Natural killer cell (primary cell): ENCODE data around the gene LARP4B. TPM values are rescaled to one million over a fixed set of nuclear protein-coding genes. Genes with fewer than 3 reads are reported as not detected.

Experiments used
- ATAC-seq, 3 donors: fragments of 150-1000 bp in 2 of 3; fragments of 200-7000 bp in 1 of 3; cut with Tn5 transposase; 1 replicate in 1 of 3; 2 replicates in 2 of 3; pipeline ENCODE4 v1.10.0; 2021; ENCODE audit warnings: mild to moderate bottlenecking in 2 of 3, moderate library complexity in 2 of 3
- DNase-seq, 2 donors: peaks; one replicate each; pipeline versions ENCODE4 v3.0.0 to v3.0.0-alpha.2; 2013 to 2021; ENCODE audit warnings: mixed read lengths in 1 of 2
- H3K27ac ChIP-seq: one replicate; pipeline ENCODE4 v1.5.1; 2013; ENCODE audit warnings: mild to moderate bottlenecking, low read length
- H3K27me3 ChIP-seq: one replicate; pipeline ENCODE4 v1.6.1; 2013; ENCODE audit warnings: low read length; ENCODE audit not compliant: control insufficient read depth, insufficient read depth
- H3K36me3 ChIP-seq: one replicate; pipeline ENCODE4 v1.6.1; 2013; ENCODE audit warnings: low read length; ENCODE audit not compliant: control insufficient read depth, insufficient read depth
- H3K4me1 ChIP-seq: one replicate; pipeline ENCODE4 v1.6.1; 2013; ENCODE audit warnings: low read length; ENCODE audit not compliant: control insufficient read depth, insufficient read depth
- H3K4me3 ChIP-seq: one replicate; pipeline ENCODE4 v1.5.1; 2013; ENCODE audit warnings: low read length
- H3K9me3 ChIP-seq: one replicate; pipeline ENCODE4 v1.6.1; 2013; ENCODE audit warnings: low read length; ENCODE audit not compliant: control insufficient read depth, insufficient read depth
- H3K27ac Mint-ChIP-seq, 2 donors: one replicate each; pipeline ENCODE4 v1.8.0; 2022; ENCODE audit warnings: mild to moderate bottlenecking in 2 of 2, mixed read lengths in 2 of 2, moderate library complexity in 1 of 2
- H3K27me3 Mint-ChIP-seq, 2 donors: one replicate each; pipeline ENCODE4 v1.8.0; 2022; ENCODE audit warnings: low read depth in 2 of 2, mixed read lengths in 2 of 2
- H3K36me3 Mint-ChIP-seq: one replicate; pipeline ENCODE4 v1.8.0; 2022; ENCODE audit warnings: mixed read lengths
- H3K4me1 Mint-ChIP-seq, 2 donors: one replicate each; pipeline ENCODE4 v1.8.0; 2022; ENCODE audit warnings: mixed read lengths in 2 of 2
- H3K4me3 Mint-ChIP-seq: one replicate; pipeline ENCODE4 v1.8.0; 2022; ENCODE audit warnings: mild to moderate bottlenecking, moderate library complexity, mixed read lengths
- H3K9me3 Mint-ChIP-seq, 2 donors: one replicate each; pipeline ENCODE4 v1.8.0; 2022; ENCODE audit warnings: mixed read lengths in 2 of 2
- CTCF ChIP-seq: fragments of 200-600 bp; IDR thresholded peaks from one replicate; pipeline ENCODE4 v1.8.0; 2022; ENCODE audit warnings: antibody characterized with exemption
- whole genome bisulfite sequencing: methylation state at CpG from one replicate; pipeline ENCODE4 v1.1.7; 2013; ENCODE audit warnings: missing lambda C conversion rate; ENCODE audit not compliant: insufficient coverage; 5-methylcytosine and 5-hydroxymethylcytosine counted together
- intact Hi-C: fragments of 100-400 bp; cut with micrococcal nuclease; formaldehyde crosslinking; loops from one replicate; pipeline ENCODE4 v1.14.2; 2022
- total RNA-seq, 4 donors: library from RNA; stranded (reverse); fragments of 120-200 nt in 1 of 4; gene quantifications; one replicate each; pipeline versions ENCODE4 v1.2.3 to v1.2.4, GENCODE V29; 2013 to 2022

LARP4B gene
- total RNA-seq, 3 donors from 2014 or later (not counting 1 experiment from before 2014, with no cell fraction given), result 75.5 to 95.4 (median 90.2) TPM

- 84% methylated on average over 6 of the region's 6 CpGs for WGBS
- peaks cover 40% of the 10 kb centered on the region for H3K36me3 ChIP-seq
- no peak overlapping the region for H3K27ac ChIP-seq
- peak in 1 of 3 donors; percentile 57 for ATAC-seq
- intact Hi-C loops, result no loop called here
- Mint-ChIP-seq H3K4me3 (no peak overlapping the region), H3K4me1 (peaks cover 41 to 45% of the 10 kb centered on the region in 2 donors), H3K36me3 (no peaks in the 10 kb centered on the region), H3K27me3 (no peaks in the 10 kb centered on the region), H3K27ac (peak overlapping the region; percentile 40 to 45), H3K9me3 (no peaks in the 10 kb centered on the region)
- DNase-seq, result no peak
- peaks cover 12% of the 10 kb centered on the region for H3K4me1 ChIP-seq
- TF ChIP-seq CTCF, result no peak
- no peak overlapping the region for H3K4me3 ChIP-seq
- H3K9me3 ChIP-seq, result no peaks in the 10 kb centered on the region
- H3K27me3 ChIP-seq, result no peaks in the 10 kb centered on the region
These were observed 88.7 kb downstream of the LARP4B start for GRCh38 chr10:842795-843194.

GRCh38 chr10:841535-841934, 90.0 kb downstream of the LARP4B start:
- Histone ChIP-seq H3K9me3 (no peaks in the 10 kb centered on the region), H3K4me1 (peaks cover 6% of the 10 kb centered on the region), H3K4me3 (no peak overlapping the region), H3K36me3 (peaks cover 40% of the 10 kb centered on the region), H3K27ac (no peak overlapping the region), H3K27me3 (no peaks in the 10 kb centered on the region)
- Mint-ChIP-seq H3K27me3 (no peaks in the 10 kb centered on the region), H3K36me3 (no peaks in the 10 kb centered on the region), H3K27ac (no peak overlapping the region), H3K4me3 (no peak overlapping the region), H3K9me3 (no peaks in the 10 kb centered on the region), H3K4me1 (peaks cover 38 to 45% of the 10 kb centered on the region in 2 donors)
- TF ChIP-seq CTCF, result no peak
- no peak for ATAC-seq
- DNase-seq, result no peak
- intact Hi-C loops, result no loop called here
- WGBS, result 95% methylated on average over 5 of the region's 5 CpGs

GRCh38 chr10:839550-840205, 91.8 kb downstream of the LARP4B start:
- Histone ChIP-seq H3K27me3 (no peaks in the 10 kb centered on the region), H3K36me3 (peaks cover 44% of the 10 kb centered on the region), H3K9me3 (no peaks in the 10 kb centered on the region), H3K27ac (no peak overlapping the region), H3K4me3 (no peak overlapping the region), H3K4me1 (no peaks in the 10 kb centered on the region)
- ATAC-seq, result no peak
- 94% methylated on average over 9 of the region's 9 CpGs for WGBS
- DNase-seq, result no peak
- intact Hi-C loops, result no loop called here
- Mint-ChIP-seq H3K9me3 (no peaks in the 10 kb centered on the region), H3K4me1 (peaks cover 20 to 26% of the 10 kb centered on the region in 2 donors), H3K27ac (peak overlapping the region in 1 of 2 donors; percentile 14), H3K27me3 (no peaks in the 10 kb centered on the region), H3K36me3 (no peaks in the 10 kb centered on the region), H3K4me3 (no peak overlapping the region)
- TF ChIP-seq CTCF, result no peak

- 90% methylated on average over 7 of the region's 7 CpGs for WGBS
- Histone ChIP-seq H3K4me1 (no peaks in the 10 kb centered on the region), H3K4me3 (no peak overlapping the region), H3K36me3 (peaks cover 35% of the 10 kb centered on the region), H3K27me3 (no peaks in the 10 kb centered on the region), H3K27ac (no peak overlapping the region), H3K9me3 (no peaks in the 10 kb centered on the region)
- H3K4me1 Mint-ChIP-seq, result peaks cover 12 to 19% of the 10 kb centered on the region in 2 donors
- DNase-seq, result no peak
- no peak for ATAC-seq
- no peak overlapping the region for H3K4me3 Mint-ChIP-seq
- H3K27me3 Mint-ChIP-seq, result no peaks in the 10 kb centered on the region
- H3K36me3 Mint-ChIP-seq, result no peaks in the 10 kb centered on the region
- peak overlapping the region in 1 of 2 donors; percentile 8 for H3K27ac Mint-ChIP-seq
- intact Hi-C loops, result no loop called here
- H3K9me3 Mint-ChIP-seq, result no peaks in the 10 kb centered on the region
- TF ChIP-seq CTCF, result no peak
These were observed 94.7 kb downstream of the LARP4B start for GRCh38 chr10:836782-837181.
